NT2/D1 (cell line): Measurements from ENCODE around the gene RUVBL2.

Experiments
- SUZ12 ChIP-seq: IDR thresholded peaks from 2 replicates; pipeline ENCODE4 v1.6.1; 2011; ENCODE audit not compliant: insufficient read length, insufficient read depth; ENCODE audit errors: extremely low read depth
- ZNF274 ChIP-seq: IDR thresholded peaks from 2 replicates; pipeline ENCODE4 v1.6.1; 2011; ENCODE audit warnings: mild to moderate bottlenecking, low read depth, low read length

DNA sequence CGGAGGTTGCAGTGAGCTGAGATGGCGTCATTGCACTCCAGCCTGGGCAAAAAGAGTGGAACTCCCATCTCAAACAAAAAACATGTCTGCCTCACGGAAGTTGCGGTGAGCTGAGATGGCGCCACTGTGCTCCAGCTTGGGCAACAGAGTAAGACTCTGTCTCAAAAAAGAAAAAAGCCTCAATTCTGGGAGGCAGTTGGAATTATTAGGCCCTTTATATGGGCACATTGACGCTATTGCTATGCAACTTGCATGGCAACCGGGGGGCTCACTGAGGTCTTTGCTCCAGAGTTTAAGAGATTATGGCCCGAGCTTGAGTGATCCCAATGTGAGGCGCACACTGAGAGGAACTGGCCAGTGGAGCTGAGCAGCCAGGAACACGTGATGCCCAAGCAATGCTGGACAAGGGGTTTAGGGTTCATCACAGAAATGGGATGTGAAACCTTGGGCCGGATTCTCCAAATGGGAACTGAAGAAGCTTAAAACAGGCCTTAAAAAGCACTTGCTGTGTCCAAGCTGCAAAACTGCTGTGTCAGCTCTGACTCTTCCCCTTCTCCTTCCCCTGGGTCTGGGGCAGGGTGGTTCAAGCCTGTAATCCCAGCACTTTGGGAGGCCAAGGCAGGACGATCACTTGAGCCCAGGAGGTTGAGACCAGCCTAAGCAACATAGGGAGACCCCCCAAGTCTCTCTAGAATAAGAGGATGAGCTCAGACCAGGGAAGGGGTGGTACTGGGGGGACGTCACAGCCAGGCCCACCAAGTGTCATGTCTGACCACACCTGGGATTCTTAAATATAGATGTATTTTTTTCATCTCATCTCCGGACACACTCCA lies 26.1 kb upstream of the RUVBL2 start:
- no peak for TF ChIP-seq SUZ12
- TF ChIP-seq ZNF274, result no peak
